IgD-negative memory B cell (primary cell): ENCODE data around the gene B3GNT9. TPM values are rescaled to one million over a fixed set of nuclear protein-coding genes. Genes with fewer than 3 reads are reported as not detected.
"Not testable (repeated sequence)": the region's sequence is repeated elsewhere in the genome, so short reads cannot be mapped to it uniquely, and the experiment has no call there.

Experiments
- H3K27ac Mint-ChIP-seq, 3 donors: one replicate each; pipeline ENCODE4 v1.8.0; 2020 to 2022; ENCODE audit warnings: mild to moderate bottlenecking in 3 of 3, mixed read lengths in 3 of 3, moderate library complexity in 1 of 3
- H3K27me3 Mint-ChIP-seq: one replicate; pipeline ENCODE4 v1.8.0; 2021; ENCODE audit warnings: mixed read lengths
- H3K36me3 Mint-ChIP-seq: one replicate; pipeline ENCODE4 v1.8.0; 2020; ENCODE audit warnings: mild to moderate bottlenecking, mixed read lengths
- H3K4me1 Mint-ChIP-seq, 3 donors: one replicate each; pipeline ENCODE4 v1.8.0; 2020 to 2022; ENCODE audit warnings: mixed read lengths in 3 of 3, mild to moderate bottlenecking in 1 of 3
- H3K4me3 Mint-ChIP-seq, 4 donors: one replicate each; pipeline ENCODE4 v1.8.0; 2020 to 2022; ENCODE audit warnings: mild to moderate bottlenecking in 4 of 4, mixed read lengths in 4 of 4, moderate library complexity in 3 of 4
- H3K9me3 Mint-ChIP-seq, 3 donors: one replicate each; pipeline ENCODE4 v1.8.0; 2020 to 2021; ENCODE audit warnings: mixed read lengths in 3 of 3, mild to moderate bottlenecking in 1 of 3
- polyA plus RNA-seq: library from polyadenylated mRNA; unstranded; fragments of 300-500 nt; fragmentation: Illumina TruSeq; gene quantifications from one replicate; pipeline ENCODE4 v1.2.3, GENCODE V29; 2021

B3GNT9 gene
- polyA plus RNA-seq, 1 donor from 2014 or later = 0.45 TPM

GRCh38 chr16:67142342-67142741 is 8.5 kb downstream of the B3GNT9 start:
- Mint-ChIP-seq H3K4me3 (no peak overlapping the region), H3K9me3 (no peaks in the 10 kb centered on the region), H3K4me1 (no peaks in the 10 kb centered on the region), H3K27me3 (no peaks in the 10 kb centered on the region), H3K36me3 (peaks cover 13% of the 10 kb centered on the region), H3K27ac (peak overlapping the region in 1 of 3 donors; percentile 77)

- H3K36me3 Mint-ChIP-seq = peaks cover 15% of the 10 kb centered on the region
- H3K4me3 Mint-ChIP-seq = no peak overlapping the region
- no peaks in the 10 kb centered on the region for H3K9me3 Mint-ChIP-seq
- no peaks in the 10 kb centered on the region for H3K27me3 Mint-ChIP-seq
- H3K4me1 Mint-ChIP-seq = no peaks in the 10 kb centered on the region
- no peak overlapping the region for H3K27ac Mint-ChIP-seq
Measured at GRCh38 chr16:67141391-67141790, 9.4 kb downstream of the B3GNT9 start.

- Mint-ChIP-seq H3K4me1 (peaks cover 0 to 1% (median 0%) of the 10 kb centered on the region in 3 donors), H3K9me3 (no peaks in the 10 kb centered on the region), H3K27me3 (no peaks in the 10 kb centered on the region), H3K4me3 (no peak overlapping the region), H3K27ac (no peak overlapping the region), H3K36me3 (peaks cover 14% of the 10 kb centered on the region)
Measured at GRCh38 chr16:67137605-67138004, 13.2 kb downstream of the B3GNT9 start.

- H3K4me1 Mint-ChIP-seq = peaks cover 0 to 1% (median 0%) of the 10 kb centered on the region in 3 donors
- H3K4me3 Mint-ChIP-seq = no peak overlapping the region
- H3K27me3 Mint-ChIP-seq = no peaks in the 10 kb centered on the region
- peaks cover 9% of the 10 kb centered on the region for H3K36me3 Mint-ChIP-seq
- H3K27ac Mint-ChIP-seq = no peak overlapping the region
- no peaks in the 10 kb centered on the region for H3K9me3 Mint-ChIP-seq
Measured at GRCh38 chr16:67129422-67129821, 21.4 kb downstream of the B3GNT9 start.

- H3K9me3 Mint-ChIP-seq = no peaks in the 10 kb centered on the region
- H3K27ac Mint-ChIP-seq = no peak overlapping the region
- peaks cover 10% of the 10 kb centered on the region for H3K36me3 Mint-ChIP-seq
- H3K4me3 Mint-ChIP-seq = no peak overlapping the region
- no peaks in the 10 kb centered on the region for H3K27me3 Mint-ChIP-seq
- H3K4me1 Mint-ChIP-seq = peaks cover 0 to 1% (median 0%) of the 10 kb centered on the region in 3 donors
Measured at GRCh38 chr16:67128887-67129286, 21.9 kb downstream of the B3GNT9 start.

- Mint-ChIP-seq H3K4me1 (peaks cover 0 to 1% (median 0%) of the 10 kb centered on the region in 3 donors), H3K36me3 (peaks cover 14% of the 10 kb centered on the region), H3K9me3 (no peaks in the 10 kb centered on the region), H3K27me3 (no peaks in the 10 kb centered on the region), H3K27ac (no peak overlapping the region), H3K4me3 (no peak overlapping the region)
Measured at GRCh38 chr16:67128417-67128816, 22.4 kb downstream of the B3GNT9 start.

- H3K36me3 Mint-ChIP-seq = peaks cover 12% of the 10 kb centered on the region
- H3K27me3 Mint-ChIP-seq, H3K9me3 Mint-ChIP-seq, H3K4me1 Mint-ChIP-seq, H3K4me3 Mint-ChIP-seq: not testable (repeated sequence)
- H3K27ac Mint-ChIP-seq = peak overlapping the region in 1 of 3 donors; percentile 23
Measured at GRCh38 chr16:67122799-67123198, 28.0 kb downstream of the B3GNT9 start.

GRCh38 chr16:67120025-67120424 is 30.8 kb downstream of the B3GNT9 start:
- H3K27ac Mint-ChIP-seq = no peak overlapping the region
- H3K36me3 Mint-ChIP-seq = peaks cover 7% of the 10 kb centered on the region
- no peaks in the 10 kb centered on the region for H3K27me3 Mint-ChIP-seq
- H3K4me3 Mint-ChIP-seq = no peak overlapping the region
- peaks cover 4 to 10% (median 6%) of the 10 kb centered on the region in 3 donors for H3K4me1 Mint-ChIP-seq
- no peaks in the 10 kb centered on the region for H3K9me3 Mint-ChIP-seq

GRCh38 chr16:67117716-67118115 is 33.1 kb downstream of the B3GNT9 start:
- H3K9me3 Mint-ChIP-seq = no peaks in the 10 kb centered on the region

GRCh38 chr16:67116388-67117311 is 34.1 kb downstream of the B3GNT9 start:
- H3K27ac Mint-ChIP-seq = peak overlapping the region in 1 of 3 donors; percentile 71
- no peaks in the 10 kb centered on the region for H3K9me3 Mint-ChIP-seq
- H3K4me1 Mint-ChIP-seq = peaks cover 12 to 24% (median 14%) of the 10 kb centered on the region in 3 donors
- no peak overlapping the region for H3K4me3 Mint-ChIP-seq
- H3K27me3 Mint-ChIP-seq = no peaks in the 10 kb centered on the region
- H3K36me3 Mint-ChIP-seq = peaks cover 3% of the 10 kb centered on the region

More at GRCh38 chr16:67117716-67118115, 33.1 kb downstream of the B3GNT9 start:
- no peaks in the 10 kb centered on the region for H3K27me3 Mint-ChIP-seq
- no peak overlapping the region for H3K27ac Mint-ChIP-seq
- H3K4me3 Mint-ChIP-seq = no peak overlapping the region
- peaks cover 12 to 21% (median 12%) of the 10 kb centered on the region in 3 donors for H3K4me1 Mint-ChIP-seq
- H3K36me3 Mint-ChIP-seq = peaks cover 3% of the 10 kb centered on the region

- H3K27me3 Mint-ChIP-seq = no peaks in the 10 kb centered on the region
- peaks cover 13 to 31% (median 18%) of the 10 kb centered on the region in 3 donors for H3K4me1 Mint-ChIP-seq
- no peak overlapping the region for H3K4me3 Mint-ChIP-seq
- no peaks in the 10 kb centered on the region for H3K9me3 Mint-ChIP-seq
- H3K36me3 Mint-ChIP-seq = peaks cover 2% of the 10 kb centered on the region
- H3K27ac Mint-ChIP-seq = peak overlapping the region in 1 of 3 donors; percentile 39
Measured at GRCh38 chr16:67115639-67116038, 35.2 kb downstream of the B3GNT9 start.

GRCh38 chr16:67114793-67115192 is 36.0 kb downstream of the B3GNT9 start:
- Mint-ChIP-seq H3K27ac (peak overlapping the region; percentile 1 to 18 (median 3)), H3K4me1 (peaks cover 20 to 33% (median 21%) of the 10 kb centered on the region in 3 donors)

GRCh38 chr16:67112591-67113399 is 38.0 kb downstream of the B3GNT9 start:
- Mint-ChIP-seq H3K27me3 (no peaks in the 10 kb centered on the region), H3K36me3 (peaks cover 1% of the 10 kb centered on the region), H3K9me3 (no peaks in the 10 kb centered on the region), H3K4me3 (peak overlapping the region in 2 of 4 donors; percentile 23 to 53), H3K27ac (peak overlapping the region in 1 of 3 donors; percentile 80), H3K4me1 (peaks cover 21 to 35% (median 27%) of the 10 kb centered on the region in 3 donors)

More at GRCh38 chr16:67114793-67115192, 36.0 kb downstream of the B3GNT9 start:
- H3K9me3 Mint-ChIP-seq = no peaks in the 10 kb centered on the region
- no peaks in the 10 kb centered on the region for H3K27me3 Mint-ChIP-seq
- peaks cover 2% of the 10 kb centered on the region for H3K36me3 Mint-ChIP-seq
- peak overlapping the region in 1 of 4 donors; percentile 36 for H3K4me3 Mint-ChIP-seq

- Mint-ChIP-seq H3K4me3 (peak overlapping the region in 3 of 4 donors; percentile 6 to 97 (median 16)), H3K27me3 (no peaks in the 10 kb centered on the region), H3K36me3 (peaks cover 1% of the 10 kb centered on the region), H3K9me3 (no peaks in the 10 kb centered on the region), H3K27ac (peak overlapping the region in 1 of 3 donors; percentile 98), H3K4me1 (peaks cover 21 to 35% (median 27%) of the 10 kb centered on the region in 3 donors)
Measured at GRCh38 chr16:67111951-67112444, 38.8 kb downstream of the B3GNT9 start.
